ENCODE results near the gene S100A7A.
"Not testable (repeated sequence)": the region's sequence is repeated elsewhere in the genome, so short reads cannot be mapped to it uniquely, and the experiment has no call there.

The S100A7A gene

GRCh38 chr1:153447498-153448170, 31.3 kb downstream of the S100A7A start:
- Mint-ChIP-seq H3K9me3 (peaks cover 9% of the 10 kb centered on the region), H3K36me3 (ENCODE audit: low read depth) (no peaks in the 10 kb centered on the region), H3K27me3 (ENCODE audit: low read depth, poor library complexity) (peaks cover 24% of the 10 kb centered on the region), H3K27ac (no peak overlapping the region), H3K4me1 (no peaks in the 10 kb centered on the region), H3K4me3 (no peak overlapping the region)
- DNase-seq, result no peak
- no peak for TF ChIP-seq CTCF (IDR thresholded peaks at IDR 0.05)

- not testable (repeated sequence) for H3K9me3 Mint-ChIP-seq; H3K4me3 Mint-ChIP-seq; DNase-seq; H3K36me3 Mint-ChIP-seq (ENCODE audit: low read depth); H3K27ac Mint-ChIP-seq; H3K4me1 Mint-ChIP-seq
- H3K27me3 Mint-ChIP-seq (ENCODE audit: low read depth, poor library complexity), result peaks cover 22% of the 10 kb centered on the region
Observed at GRCh38 chr1:153448851-153449250, 32.5 kb downstream of the S100A7A start.

- no peaks in the 10 kb centered on the region for H3K36me3 Mint-ChIP-seq (ENCODE audit: low read depth)
- H3K9me3 Mint-ChIP-seq, result peaks cover 4% of the 10 kb centered on the region
- H3K4me3 Mint-ChIP-seq, result no peak overlapping the region
- no peaks in the 10 kb centered on the region for H3K4me1 Mint-ChIP-seq
- no peak overlapping the region for H3K27ac Mint-ChIP-seq
- no peak for DNase-seq
- peaks cover 18% of the 10 kb centered on the region for H3K27me3 Mint-ChIP-seq (ENCODE audit: low read depth, poor library complexity)
- no peak for TF ChIP-seq CTCF (IDR thresholded peaks at IDR 0.05)
Observed at GRCh38 chr1:153456396-153456795, 40.1 kb downstream of the S100A7A start.

GRCh38 chr1:153459655-153460054, 43.3 kb downstream of the S100A7A start:
- DNase-seq, result no peak
- Mint-ChIP-seq H3K27me3 (ENCODE audit: low read depth, poor library complexity) (peaks cover 17% of the 10 kb centered on the region), H3K36me3 (ENCODE audit: low read depth) (no peaks in the 10 kb centered on the region), H3K9me3 (peaks cover 3% of the 10 kb centered on the region), H3K27ac (no peak overlapping the region), H3K4me1 (no peaks in the 10 kb centered on the region), H3K4me3 (no peak overlapping the region)
- no peak for TF ChIP-seq CTCF (IDR thresholded peaks at IDR 0.05)

GRCh38 chr1:153460551-153460950, 44.2 kb downstream of the S100A7A start, which contains the start of gene S100A7:
Gene S100A7, minus strand, starts transcription at chr1:153460651. Its CDS starts 1,638 bp downstream, at chr1:153459013.
- Mint-ChIP-seq H3K9me3 (no peaks in the 10 kb centered on the region), H3K4me1 (no peaks in the 10 kb centered on the region), H3K4me3 (no peak within 1 kb of the TSS), H3K36me3 (ENCODE audit: low read depth) (no peaks in the 10 kb centered on the region), H3K27ac (no peak within 1 kb of the TSS), H3K27me3 (ENCODE audit: low read depth, poor library complexity) (peaks cover 19% of the 10 kb centered on the region)
- DNase-seq, result no peak
- no peak for TF ChIP-seq CTCF (IDR thresholded peaks at IDR 0.05)

GRCh38 chr1:153462741-153463140, 46.4 kb downstream of the S100A7A start:
- H3K9me3 Mint-ChIP-seq; DNase-seq; H3K36me3 Mint-ChIP-seq (ENCODE audit: low read depth); H3K4me3 Mint-ChIP-seq; H3K4me1 Mint-ChIP-seq; H3K27ac Mint-ChIP-seq: not testable (repeated sequence)
- H3K27me3 Mint-ChIP-seq (ENCODE audit: low read depth, poor library complexity), result peaks cover 21% of the 10 kb centered on the region

Measured in nephron progenitor cell (in vitro differentiated cells).